HAP-1 (cell line): ENCODE data around the gene TRIM71.
"Not testable (repeated sequence)": the region's sequence is repeated elsewhere in the genome, so short reads cannot be mapped to it uniquely, and the experiment has no call there.

Experiments
- DNase-seq, 2 experiments: peaks; one replicate each; pipeline ENCODE4 v3.0.0-alpha.2; 2016 to 2020; ENCODE audit warnings: low spot score in 2 of 2
- H3K27me3 ChIP-seq: fragments of 250-450 bp; sonication (Bioruptor Pico); 2 replicates; pipeline ENCODE4 v1.5.1; 2020; ENCODE audit warnings: low read depth, mild to moderate bottlenecking, moderate library complexity
- H3K36me3 ChIP-seq: fragments of 250-450 bp; sonication (Bioruptor Pico); replicated peaks from 2 replicates; pipeline ENCODE4 v1.5.1; 2020; ENCODE audit warnings: mild to moderate bottlenecking
- H3K4me1 ChIP-seq: fragments of 250-450 bp; sonication (Bioruptor Pico); 2 replicates; pipeline ENCODE4 v1.5.1; 2020; ENCODE audit warnings: mild to moderate bottlenecking
- H3K4me3 ChIP-seq: fragments of 250-450 bp; sonication (Bioruptor Pico); 2 replicates; pipeline ENCODE4 v1.5.1; 2020; ENCODE audit warnings: mild to moderate bottlenecking, moderate library complexity
- H3K9me3 ChIP-seq: fragments of 250-450 bp; sonication (Bioruptor Pico); 2 replicates; pipeline ENCODE4 v1.5.1; 2020; ENCODE audit warnings: mild to moderate bottlenecking, moderate library complexity
- in situ Hi-C: fragments of 300-500 bp; cut with MboI; formaldehyde crosslinking; loops from 3 replicates; pipeline ENCODE4 v1.14.3; 2020; ENCODE audit warnings: low sequenced_read_pairs, inconsistent platforms, mixed read lengths

Gene TRIM71

GRCh38 chr3:32939531-32940284, 121.9 kb downstream of the TRIM71 start:
- in situ Hi-C loops: loop anchor here (25.0 kb wide), 1 partner anchor 427 kb away; the partner anchor contains the start of gene CMTM6
- H3K27me3 ChIP-seq, H3K4me1 ChIP-seq, H3K9me3 ChIP-seq, H3K4me3 ChIP-seq, H3K36me3 ChIP-seq, DNase-seq: not testable (repeated sequence)

GRCh38 chr3:32940726-32941125, 122.9 kb downstream of the TRIM71 start:
- H3K27me3 ChIP-seq: no peaks in the 10 kb centered on the region
- H3K9me3 ChIP-seq: no peaks in the 10 kb centered on the region
- DNase-seq: no peak
- no peaks in the 10 kb centered on the region for H3K4me1 ChIP-seq
- H3K4me3 ChIP-seq: no peak overlapping the region
- no peaks in the 10 kb centered on the region for H3K36me3 ChIP-seq
- in situ Hi-C loops: loop anchor here (25.0 kb wide), 1 partner anchor 428 kb away; the partner anchor contains the start of gene CMTM6

GRCh38 chr3:32945136-32945535, 127.3 kb downstream of the TRIM71 start:
- Histone ChIP-seq H3K36me3 (no peaks in the 10 kb centered on the region), H3K9me3 (no peaks in the 10 kb centered on the region), H3K27me3 (no peaks in the 10 kb centered on the region), H3K4me1 (no peaks in the 10 kb centered on the region), H3K4me3 (no peak overlapping the region)
- in situ Hi-C loops: loop anchor here (25.0 kb wide), 1 partner anchor 433 kb away; the partner anchor contains the start of gene CMTM6
- no peak for DNase-seq

GRCh38 chr3:32945598-32945997, 127.8 kb downstream of the TRIM71 start:
- H3K36me3 ChIP-seq, H3K27me3 ChIP-seq, H3K4me3 ChIP-seq, H3K4me1 ChIP-seq, DNase-seq, H3K9me3 ChIP-seq: not testable (repeated sequence)
- in situ Hi-C loops: loop anchor here (25.0 kb wide), 1 partner anchor 433 kb away; the partner anchor contains the start of gene CMTM6

GRCh38 chr3:32946973-32947788, 129.4 kb downstream of the TRIM71 start:
- DNase-seq: no peak
- H3K36me3 ChIP-seq: no peaks in the 10 kb centered on the region
- H3K4me3 ChIP-seq: no peak overlapping the region
- in situ Hi-C loops: loop anchor here (25.0 kb wide), 1 partner anchor 435 kb away; the partner anchor contains the start of gene CMTM6
- no peaks in the 10 kb centered on the region for H3K27me3 ChIP-seq
- H3K4me1 ChIP-seq: no peaks in the 10 kb centered on the region
- H3K9me3 ChIP-seq: no peaks in the 10 kb centered on the region
